ENCODE measurements around the gene MRTFB.

DNA sequence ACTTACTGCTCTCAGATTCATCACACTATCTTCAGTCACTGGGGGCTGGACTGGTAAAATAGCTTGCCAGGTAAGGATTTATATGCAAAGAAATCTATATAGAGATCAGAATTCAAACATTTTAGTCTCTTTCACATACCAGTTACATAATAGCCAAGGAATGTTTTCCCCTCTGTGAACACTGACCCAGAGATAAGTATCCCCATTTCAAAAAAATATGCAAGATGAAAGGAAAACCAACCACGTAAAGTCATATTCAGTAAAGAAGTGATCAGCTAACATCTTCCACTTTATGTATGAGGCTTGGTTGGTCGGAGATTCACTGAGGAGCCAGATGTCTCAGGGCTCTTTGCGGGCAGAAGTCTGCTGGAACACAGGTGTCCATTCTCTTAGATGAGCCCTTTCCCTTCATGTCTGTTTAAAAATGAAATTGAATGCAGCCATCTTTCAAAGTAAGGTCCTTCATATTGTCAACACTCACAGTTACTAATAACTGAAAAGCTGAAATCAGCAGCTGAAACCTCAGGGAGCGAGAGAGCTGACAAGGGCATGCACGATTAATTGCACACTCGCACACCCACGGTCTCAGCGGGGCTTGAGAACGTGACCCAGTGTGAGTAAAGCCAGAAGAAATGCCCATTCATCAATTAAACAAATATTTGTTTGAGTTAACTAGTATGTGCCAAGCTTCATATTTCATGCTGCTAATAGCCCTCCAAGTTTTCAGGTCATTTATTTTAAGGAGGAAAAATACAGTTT, 161.2 kb downstream of the MRTFB start:
- TF ChIP-seq, protein P1, sequence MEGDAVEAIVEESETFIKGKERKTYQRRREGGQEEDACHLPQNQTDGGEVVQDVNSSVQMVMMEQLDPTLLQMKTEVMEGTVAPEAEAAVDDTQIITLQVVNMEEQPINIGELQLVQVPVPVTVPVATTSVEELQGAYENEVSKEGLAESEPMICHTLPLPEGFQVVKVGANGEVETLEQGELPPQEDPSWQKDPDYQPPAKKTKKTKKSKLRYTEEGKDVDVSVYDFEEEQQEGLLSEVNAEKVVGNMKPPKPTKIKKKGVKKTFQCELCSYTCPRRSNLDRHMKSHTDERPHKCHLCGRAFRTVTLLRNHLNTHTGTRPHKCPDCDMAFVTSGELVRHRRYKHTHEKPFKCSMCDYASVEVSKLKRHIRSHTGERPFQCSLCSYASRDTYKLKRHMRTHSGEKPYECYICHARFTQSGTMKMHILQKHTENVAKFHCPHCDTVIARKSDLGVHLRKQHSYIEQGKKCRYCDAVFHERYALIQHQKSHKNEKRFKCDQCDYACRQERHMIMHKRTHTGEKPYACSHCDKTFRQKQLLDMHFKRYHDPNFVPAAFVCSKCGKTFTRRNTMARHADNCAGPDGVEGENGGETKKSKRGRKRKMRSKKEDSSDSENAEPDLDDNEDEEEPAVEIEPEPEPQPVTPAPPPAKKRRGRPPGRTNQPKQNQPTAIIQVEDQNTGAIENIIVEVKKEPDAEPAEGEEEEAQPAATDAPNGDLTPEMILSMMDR (IDR thresholded peaks at IDR 0.05), result no peak
- TF ChIP-seq POLR2A (IDR thresholded peaks at IDR 0.05) (no peak), EP300 (IDR thresholded peaks at IDR 0.05; ENCODE audit: low read depth) (no peak), POLR2AphosphoS5 (IDR thresholded peaks at IDR 0.05) (no peak)
